CD4-positive, alpha-beta T cell treated with Interleukin-6 at 100 ng/mL for 8 hours (primary cell): ENCODE results near the gene FAXDC2.
"Not testable (repeated sequence)": the region's sequence is repeated elsewhere in the genome, so short reads cannot be mapped to it uniquely, and the experiment has no call there.

Experiments used
- DNase-seq: peaks from one replicate; pipeline ENCODE4 v3.0.0-alpha.2; 2020; ENCODE audit warnings: mixed read lengths, low spot score

FAXDC2 gene

GRCh38 chr5:154861946-154862345, 11.5 kb upstream of the FAXDC2 start:
- no peak for DNase-seq

GRCh38 chr5:154860765-154861164, 10.4 kb upstream of the FAXDC2 start:
- DNase-seq: no peak

GRCh38 chr5:154860123-154860522, 9.7 kb upstream of the FAXDC2 start:
- DNase-seq: no peak

- peak; percentile 31 for DNase-seq
Observed at GRCh38 chr5:154858972-154859871, 8.8 kb upstream of the FAXDC2 start.

- DNase-seq: peak; percentile 97
Observed at GRCh38 chr5:154858297-154858971, 8.0 kb upstream of the FAXDC2 start, which contains the start of gene CNOT8. Gene CNOT8, plus strand, starts transcription at chr5:154858627. Its CDS starts 4,652 bp downstream, at chr5:154863279.

- peak; percentile 87 for DNase-seq
Observed at GRCh38 chr5:154857530-154858296, 7.3 kb upstream of the FAXDC2 start.

- DNase-seq: no peak
Observed at GRCh38 chr5:154851351-154851750, 948 bp upstream of the FAXDC2 start.

GRCh38 chr5:154849791-154850201, 607 bp downstream of the FAXDC2 start:
- no peak for DNase-seq

GRCh38 chr5:154849264-154849785, 1.1 kb downstream of the FAXDC2 start:
- no peak for DNase-seq

- DNase-seq: no peak
Observed at GRCh38 chr5:154844809-154845208, 5.6 kb downstream of the FAXDC2 start.

- no peak for DNase-seq
Observed at GRCh38 chr5:154842689-154843530, 7.5 kb downstream of the FAXDC2 start.

GRCh38 chr5:154841273-154841661, 9.1 kb downstream of the FAXDC2 start:
- DNase-seq: no peak

- no peak for DNase-seq
Observed at GRCh38 chr5:154840435-154841272, 9.7 kb downstream of the FAXDC2 start.

- no peak for DNase-seq
Observed at GRCh38 chr5:154837009-154837901, 13.1 kb downstream of the FAXDC2 start.

GRCh38 chr5:154836225-154836624, 14.2 kb downstream of the FAXDC2 start:
- no peak for DNase-seq

- not testable (repeated sequence) for DNase-seq
Observed at GRCh38 chr5:154835701-154836052, 14.7 kb downstream of the FAXDC2 start.

GRCh38 chr5:154834053-154834452, 16.4 kb downstream of the FAXDC2 start:
- DNase-seq: no peak

GRCh38 chr5:154832804-154833203, 17.6 kb downstream of the FAXDC2 start:
- DNase-seq: not testable (repeated sequence)

GRCh38 chr5:154831451-154831850, 19.0 kb downstream of the FAXDC2 start:
- no peak for DNase-seq
